GM12878 (cell line): Measurements from ENCODE around the gene SORBS1. TPM values are rescaled to one million over a fixed set of nuclear protein-coding genes. Genes with fewer than 3 reads are reported as not detected.

Experiments
- ATAC-seq: fragments of 200-7000 bp; cut with Tn5 transposase; 3 replicates; pipeline ENCODE4 v1.9.1; 2020; ENCODE audit warnings: mild to moderate bottlenecking, moderate library complexity
- BruUV-seq: library from RNA; stranded (reverse); fragments of 400-500 nt; replicated peaks from 2 replicates; lab custom pipeline; 2021; lab: Mats Ljungman, UMichigan
- CTCF ChIA-PET: fragments of 300-600 bp; sonication (Branson Sonifier 250); formaldehyde crosslinking; extraction: SDS; loops from one replicate; lab custom pipeline; 2021; ENCODE audit warnings: inconsistent platforms; lab: Yijun Ruan, JAX
- POLR2A ChIA-PET: fragments of 350-600 bp; formaldehyde crosslinking; extraction: SDS; loops from one replicate; lab custom pipeline; 2021; ENCODE audit warnings: inconsistent platforms; lab: Charles Lee
- RAD21 ChIA-PET: fragments of 300-600 bp; sonication (Branson Sonifier 250); formaldehyde crosslinking; loops from one replicate; lab custom pipeline; 2023; ENCODE audit warnings: antibody characterized with exemption; ENCODE audit not compliant: unreplicated experiment; lab: Charles Lee
- SMC1A ChIA-PET: fragments of 300-600 bp; sonication (Branson Sonifier 250); formaldehyde crosslinking; loops from one replicate; lab custom pipeline; 2023; ENCODE audit not compliant: unreplicated experiment, uncharacterized antibody; lab: Charles Lee
- DNase-seq: peaks from one replicate; pipeline ENCODE4 v3.0.0-alpha.2; 2011; ENCODE audit warnings: low read depth, low spot score
- FAIRE-seq: peaks from 3 replicates; lab custom pipeline; 2011; peaks lifted over from hg19 to GRCh38; lab: Jason Lieb, UNC
- H2AFZ ChIP-seq: 2 replicates; pipeline ENCODE4 v1.6.0; 2011; ENCODE audit warnings: low read depth, low read length, control low read depth; ENCODE audit not compliant: control insufficient read depth
- H3K27ac ChIP-seq: 2 replicates; pipeline ENCODE4 v1.5.1; 2011; ENCODE audit warnings: control low read depth; ENCODE audit not compliant: control insufficient read depth, insufficient read depth
- H3K27me3 ChIP-seq, 2 experiments: replicated peaks in 1 of 2; 2 replicates each; pipeline versions ENCODE4 v1.6.0 to v1.6.1; 2011; ENCODE audit warnings: low read length in 1 of 2; ENCODE audit not compliant: control insufficient read depth in 2 of 2, insufficient read depth in 2 of 2
- H3K36me3 ChIP-seq, 2 experiments: 2 replicates each; pipeline ENCODE4 v1.5.1; 2011; ENCODE audit warnings: low read length in 1 of 2; ENCODE audit not compliant: control insufficient read depth in 2 of 2, insufficient read depth in 2 of 2
- H3K4me1 ChIP-seq: 2 replicates; pipeline ENCODE4 v1.6.1; 2011; ENCODE audit warnings: mild to moderate bottlenecking, low read length, moderate library complexity, mixed read lengths; ENCODE audit not compliant: control insufficient read depth, insufficient read depth
- H3K4me2 ChIP-seq: 2 replicates; pipeline ENCODE4 v1.6.0; 2011; ENCODE audit warnings: control low read depth; ENCODE audit not compliant: control insufficient read depth, insufficient read depth
- H3K4me3 ChIP-seq: fragments of 200-600 bp; sonication (generic); 2 replicates; pipeline ENCODE4 v1.5.1; 2016
- H3K79me2 ChIP-seq: 2 replicates; pipeline ENCODE4 v1.6.0; 2011; ENCODE audit warnings: low read length; ENCODE audit not compliant: control insufficient read depth, insufficient read depth
- H3K9ac ChIP-seq: 2 replicates; pipeline ENCODE4 v1.8.0; 2011; ENCODE audit warnings: low read length, control low read depth, mixed read lengths; ENCODE audit not compliant: control insufficient read depth, insufficient read depth
- H3K9me3 ChIP-seq: replicated peaks from 3 replicates; pipeline ENCODE4 v1.5.1; 2011; ENCODE audit warnings: mild to moderate bottlenecking, low read length; ENCODE audit not compliant: control insufficient read depth, insufficient read depth
- H4K20me1 ChIP-seq: 2 replicates; pipeline ENCODE4 v1.6.0; 2011; ENCODE audit not compliant: control insufficient read depth, insufficient read depth
- ATF7 ChIP-seq: fragments of 450-650 bp; IDR thresholded peaks from 2 replicates; pipeline ENCODE4 v1.6.1; 2016; ENCODE audit warnings: low read depth, mild to moderate bottlenecking
- E4F1 ChIP-seq: fragments of 450-650 bp; IDR thresholded peaks from 2 replicates; pipeline ENCODE4 v1.6.1; 2018; ENCODE audit warnings: borderline replicate concordance, mild to moderate bottlenecking; ENCODE audit not compliant: partially characterized antibody
- HDAC6 ChIP-seq: fragments of 200-600 bp; sonication (generic); IDR thresholded peaks from one replicate; pipeline ENCODE4 v1.8.0; 2017; ENCODE audit warnings: antibody characterized with exemption; ENCODE audit not compliant: unreplicated experiment
- JUNB ChIP-seq: IDR thresholded peaks from 2 replicates; pipeline ENCODE4 v1.6.1; 2016; ENCODE audit warnings: antibody characterized with exemption, mild to moderate bottlenecking
- RAD51 ChIP-seq: fragments of 450-650 bp; IDR thresholded peaks from 2 replicates; pipeline ENCODE4 v1.6.1; 2016; ENCODE audit warnings: moderate library complexity, mild to moderate bottlenecking, inconsistent platforms
- SIN3A ChIP-seq: IDR thresholded peaks from 2 replicates; pipeline ENCODE4 v1.6.1; 2012; ENCODE audit warnings: low read depth, low read length, improper control_type of control experiment
- SMARCA5 ChIP-seq: fragments of 450-650 bp; IDR thresholded peaks from 2 replicates; pipeline ENCODE4 v1.6.1; 2017; ENCODE audit warnings: mild to moderate bottlenecking
- SRF ChIP-seq, 2 experiments: IDR thresholded peaks; 2 replicates each; pipeline ENCODE4 v1.6.1; 2011; ENCODE audit warnings: low read depth in 2 of 2, low read length in 2 of 2, mild to moderate bottlenecking in 1 of 2, moderate library complexity in 1 of 2
- TARDBP ChIP-seq: IDR thresholded peaks from 2 replicates; pipeline ENCODE4 v1.6.1; 2016; ENCODE audit warnings: borderline replicate concordance
- ZBTB4 ChIP-seq: fragments of 450-650 bp; formaldehyde crosslinking; IDR thresholded peaks from 2 replicates; pipeline ENCODE4 v1.4.0; 2022; ENCODE audit warnings: mild to moderate bottlenecking, moderate library complexity
- ZZZ3 ChIP-seq: IDR thresholded peaks from 2 replicates; pipeline ENCODE4 v1.6.1; 2011; ENCODE audit warnings: low read depth; ENCODE audit not compliant: control insufficient read depth, insufficient read length
- WGBS: methylation state at CpG from one replicate; pipeline ENCODE4 v1.1.6; 2016; ENCODE audit warnings: low lambda C conversion rate; ENCODE audit not compliant: insufficient replicate concordance, insufficient coverage; ENCODE audit errors: missing lambda C conversion rate; 5-methylcytosine and 5-hydroxymethylcytosine counted together
- in situ Hi-C: fragments of 300-500 bp; cut with MboI; formaldehyde crosslinking; loops from 9 replicates; pipeline ENCODE4 v1.14.3; 2018; ENCODE audit warnings: mixed read lengths
- intact Hi-C: fragments of 100-400 bp; cut with micrococcal nuclease; formaldehyde crosslinking; loops from one replicate; pipeline ENCODE4 v1.14.2; 2022; ENCODE audit not compliant: unreplicated experiment
- polyA plus RNA-seq, 11 experiments: library from polyadenylated mRNA; depleted of rRNA in 4 of 11; unstranded in 6 of 11; stranded (reverse) in 5 of 11; fragments of >200 nt; fragmentation: Nextera tagmentation in 4 of 11; fragmentation: Illumina TruSeq in 1 of 11; extraction: Ambion mirVana in 4 of 11; extraction: Trizol in 1 of 11; gene quantifications; 1 replicate in 1 of 11; 2 replicates in 10 of 11; pipeline versions ENCODE4 v1.2.1 to v1.2.3, GENCODE V29; 2011 to 2016; ENCODE audit warnings: inconsistent platforms in 2 of 11, missing spikeins in 2 of 11, low read depth in 1 of 11
- total RNA-seq, 4 experiments: library from RNA; depleted of rRNA in 3 of 4; stranded (reverse); fragments of >200 nt in 3 of 4; fragmentation: Illumina TruSeq in 1 of 4; extraction: Trizol in 1 of 4; gene quantifications; 2 replicates each; pipeline versions ENCODE4 v1.2.1 to v1.2.3, GENCODE V29; 2013 to 2021

Gene SORBS1
- total and polyA plus RNA-seq, 10 of the 15 experiments (the other 5 are each of a cell fraction or from before 2014, with no cell fraction given) = 0.13 to 0.75 (median 0.39) TPM

- H3K9ac ChIP-seq = no peak overlapping the region
- ChIA-PET CTCF (interaction anchor here (1.1 to 5.2 kb wide), 2 partner anchors 26 to 44 kb away, joined by 4 to 48 read pairs; no protein-coding TSS in a partner anchor), RAD21 (interaction anchor here (2.8 kb wide), 1 partner anchor 28 kb away, joined by 17 read pairs; no protein-coding TSS in a partner anchor), SMC1A (interaction anchor here (3.9 kb wide), 1 partner anchor 25 kb away, joined by 39 read pairs; no protein-coding TSS in a partner anchor), POLR2A (no interaction called here)
- H3K9me3 ChIP-seq = no peaks in the 10 kb centered on the region
- FAIRE-seq (no peak), DNase-seq (no peak), ATAC-seq (no peak)
- no peaks in the 10 kb centered on the region for H4K20me1 ChIP-seq
- H3K4me2 ChIP-seq = no peak overlapping the region
- peaks cover 10% of the 10 kb centered on the region for H3K4me1 ChIP-seq
- in situ Hi-C loops (no loop called here), intact Hi-C loops (no loop called here)
- 0% methylated on average over 1 of the region's 1 CpG for WGBS
- H2AFZ ChIP-seq = no peak overlapping the region
- TF ChIP-seq JUNB (no peak), RAD51 (no peak), TARDBP (no peak), HDAC6 (no peak), SIN3A (no peak), SMARCA5 (no peak)
- H3K79me2 ChIP-seq = no peaks in the 10 kb centered on the region
- H3K27me3 ChIP-seq = no peaks in the 10 kb centered on the region; a peak in 1 of 4 replicates
- H3K27ac ChIP-seq = no peak overlapping the region
- BruUV-seq = no TSS peak
- H3K4me3 ChIP-seq = no peak overlapping the region
- no peaks in the 10 kb centered on the region for H3K36me3 ChIP-seq
These were observed 159.3 kb downstream of the SORBS1 start for GRCh38 chr10:95401704-95402469.

DNA sequence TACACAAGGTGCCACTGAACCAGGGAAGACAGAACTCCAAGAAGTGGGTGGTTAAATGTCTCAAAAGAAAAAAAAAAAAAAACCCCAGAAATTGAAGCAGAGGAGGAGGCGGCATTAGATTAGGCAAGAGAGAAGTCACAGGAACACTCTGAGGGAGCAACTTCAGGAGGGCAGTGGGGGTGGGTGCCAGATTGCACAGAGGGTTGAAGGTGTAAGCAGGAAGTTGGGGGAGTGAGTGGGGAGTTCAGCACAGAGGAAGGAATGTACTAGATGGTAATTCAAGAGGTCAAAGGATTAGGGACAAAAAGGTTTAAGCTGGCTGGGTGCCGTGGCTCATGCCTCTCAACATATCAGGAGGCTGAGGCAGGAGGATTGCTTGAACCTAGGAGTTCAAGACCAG lies 160.4 kb downstream of the SORBS1 start:
- ChIA-PET RAD21 (interaction anchor here (3.1 kb wide), 2 partner anchors 9 to 26 kb away, joined by 7 to 9 read pairs; no protein-coding TSS in a partner anchor), SMC1A (interaction anchor here (0.6 to 2.4 kb wide), 3 partner anchors 12 to 264 kb away, joined by 3 to 9 read pairs (median 6); no protein-coding TSS in a partner anchor), POLR2A (interaction anchor here (0.5 to 0.7 kb wide), 2 partner anchors 9 to 1154 kb away, joined by 3 to 4 read pairs; no protein-coding TSS in a partner anchor), CTCF (interaction anchor here (1.0 to 5.2 kb wide), 4 partner anchors 12 to 45 kb away, joined by 3 to 48 read pairs (median 15); no protein-coding TSS in a partner anchor)
- no peak overlapping the region for H3K9ac ChIP-seq
- no peak overlapping the region for H3K4me2 ChIP-seq
- H3K27me3 ChIP-seq = no peaks in the 10 kb centered on the region; a peak in 1 of 4 replicates
- no peaks in the 10 kb centered on the region for H3K79me2 ChIP-seq
- in situ Hi-C loops = no loop called here
- 93% methylated on average over 2 of the region's 2 CpGs for WGBS
- H3K4me3 ChIP-seq = no peak overlapping the region
- H3K36me3 ChIP-seq = no peaks in the 10 kb centered on the region
- no peaks in the 10 kb centered on the region for H4K20me1 ChIP-seq
- FAIRE-seq = no peak
- H3K4me1 ChIP-seq = peaks cover 13% of the 10 kb centered on the region
- H3K9me3 ChIP-seq = no peaks in the 10 kb centered on the region
- no peak for ATAC-seq
- DNase-seq = no peak
- H2AFZ ChIP-seq = no peak overlapping the region
- BruUV-seq = no TSS peak
- no peak overlapping the region for H3K27ac ChIP-seq
- intact Hi-C loops = no loop called here
- TF ChIP-seq ZBTB4 (no peak), SRF (IDR thresholded peaks at IDR 0.05; ENCODE audit: low read depth in 2 of 2, low read length in 2 of 2) (no peak), E4F1 (no peak), ZZZ3 (no peak), ATF7 (no peak)
